Measurements from ENCODE around the gene NUAK1. TPM values are rescaled to one million over a fixed set of nuclear protein-coding genes. Genes with fewer than 3 reads are reported as not detected.

The NUAK1 gene
- total and polyA plus RNA-seq, 2 experiments from 2014 or later: 5.4 to 16.9 TPM

DNA sequence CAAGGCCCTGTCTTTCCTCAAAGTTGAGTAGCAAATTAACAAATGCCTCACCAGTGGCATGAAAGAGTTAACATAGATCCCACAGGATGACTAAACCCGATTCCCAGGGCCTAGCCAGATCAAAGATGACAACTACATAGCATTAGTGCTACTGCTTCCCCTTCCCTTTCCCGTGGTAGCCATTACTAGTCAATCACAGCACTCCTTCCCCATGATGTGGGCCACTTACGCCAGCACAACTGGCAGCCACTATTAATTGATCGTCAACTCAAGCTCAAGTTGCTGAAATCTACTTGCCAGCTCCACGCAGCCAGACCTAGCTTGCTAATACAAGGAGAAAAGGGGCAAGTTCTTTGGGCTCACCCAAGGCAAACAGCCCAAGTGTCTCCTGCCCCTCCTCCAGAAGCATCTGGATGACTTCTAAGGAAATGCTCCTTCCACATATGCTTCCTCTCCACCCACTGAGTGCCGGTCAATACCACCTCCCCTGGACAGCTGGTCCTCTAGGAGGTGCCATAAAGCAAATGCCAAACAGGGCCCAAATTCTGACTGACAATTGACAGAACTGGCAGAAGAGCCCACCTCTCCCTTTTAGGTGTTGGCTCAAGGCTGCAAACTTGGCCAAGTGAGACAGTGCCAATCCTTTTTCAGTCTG is 72.6 kb downstream of the NUAK1 start:
- no peak for ATAC-seq
- no peak overlapping the region for H3K27ac ChIP-seq (ENCODE audit: low read depth)

More for the DNA sequence above, 72.6 kb downstream of the NUAK1 start:
- TF ChIP-seq JUNB (IDR thresholded peaks at IDR 0.05; ENCODE audit: unreplicated experiment) (no peak), NANOG (IDR thresholded peaks at IDR 0.05; ENCODE audit: borderline replicate concordance) (no peak), EZH2 (IDR thresholded peaks at IDR 0.05; ENCODE audit: low read depth, unreplicated experiment) (no peak), CREB1 (CRISPR knock-in tag; IDR thresholded peaks at IDR 0.05; ENCODE audit: low read depth) (no peak), ZNF331 (CRISPR knock-in tag; IDR thresholded peaks at IDR 0.05; ENCODE audit: low read depth) (no peak), ZNF114 (CRISPR knock-in tag; IDR thresholded peaks at IDR 0.05) (no peak), STAT1 (IDR thresholded peaks at IDR 0.05; ENCODE audit: unreplicated experiment) (no peak), EZH2phosphoT487 (IDR thresholded peaks at IDR 0.05; ENCODE audit: unreplicated experiment) (no peak), POLR2AphosphoS5 (IDR thresholded peaks at IDR 0.05; ENCODE audit: low read depth) (no peak)
- TF ChIP-seq, protein P1, sequence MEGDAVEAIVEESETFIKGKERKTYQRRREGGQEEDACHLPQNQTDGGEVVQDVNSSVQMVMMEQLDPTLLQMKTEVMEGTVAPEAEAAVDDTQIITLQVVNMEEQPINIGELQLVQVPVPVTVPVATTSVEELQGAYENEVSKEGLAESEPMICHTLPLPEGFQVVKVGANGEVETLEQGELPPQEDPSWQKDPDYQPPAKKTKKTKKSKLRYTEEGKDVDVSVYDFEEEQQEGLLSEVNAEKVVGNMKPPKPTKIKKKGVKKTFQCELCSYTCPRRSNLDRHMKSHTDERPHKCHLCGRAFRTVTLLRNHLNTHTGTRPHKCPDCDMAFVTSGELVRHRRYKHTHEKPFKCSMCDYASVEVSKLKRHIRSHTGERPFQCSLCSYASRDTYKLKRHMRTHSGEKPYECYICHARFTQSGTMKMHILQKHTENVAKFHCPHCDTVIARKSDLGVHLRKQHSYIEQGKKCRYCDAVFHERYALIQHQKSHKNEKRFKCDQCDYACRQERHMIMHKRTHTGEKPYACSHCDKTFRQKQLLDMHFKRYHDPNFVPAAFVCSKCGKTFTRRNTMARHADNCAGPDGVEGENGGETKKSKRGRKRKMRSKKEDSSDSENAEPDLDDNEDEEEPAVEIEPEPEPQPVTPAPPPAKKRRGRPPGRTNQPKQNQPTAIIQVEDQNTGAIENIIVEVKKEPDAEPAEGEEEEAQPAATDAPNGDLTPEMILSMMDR (conservative IDR thresholded peaks at IDR 0.05; ENCODE audit: low read depth in 2 of 2): no peak
- TF ChIP-seq, protein P2, sequence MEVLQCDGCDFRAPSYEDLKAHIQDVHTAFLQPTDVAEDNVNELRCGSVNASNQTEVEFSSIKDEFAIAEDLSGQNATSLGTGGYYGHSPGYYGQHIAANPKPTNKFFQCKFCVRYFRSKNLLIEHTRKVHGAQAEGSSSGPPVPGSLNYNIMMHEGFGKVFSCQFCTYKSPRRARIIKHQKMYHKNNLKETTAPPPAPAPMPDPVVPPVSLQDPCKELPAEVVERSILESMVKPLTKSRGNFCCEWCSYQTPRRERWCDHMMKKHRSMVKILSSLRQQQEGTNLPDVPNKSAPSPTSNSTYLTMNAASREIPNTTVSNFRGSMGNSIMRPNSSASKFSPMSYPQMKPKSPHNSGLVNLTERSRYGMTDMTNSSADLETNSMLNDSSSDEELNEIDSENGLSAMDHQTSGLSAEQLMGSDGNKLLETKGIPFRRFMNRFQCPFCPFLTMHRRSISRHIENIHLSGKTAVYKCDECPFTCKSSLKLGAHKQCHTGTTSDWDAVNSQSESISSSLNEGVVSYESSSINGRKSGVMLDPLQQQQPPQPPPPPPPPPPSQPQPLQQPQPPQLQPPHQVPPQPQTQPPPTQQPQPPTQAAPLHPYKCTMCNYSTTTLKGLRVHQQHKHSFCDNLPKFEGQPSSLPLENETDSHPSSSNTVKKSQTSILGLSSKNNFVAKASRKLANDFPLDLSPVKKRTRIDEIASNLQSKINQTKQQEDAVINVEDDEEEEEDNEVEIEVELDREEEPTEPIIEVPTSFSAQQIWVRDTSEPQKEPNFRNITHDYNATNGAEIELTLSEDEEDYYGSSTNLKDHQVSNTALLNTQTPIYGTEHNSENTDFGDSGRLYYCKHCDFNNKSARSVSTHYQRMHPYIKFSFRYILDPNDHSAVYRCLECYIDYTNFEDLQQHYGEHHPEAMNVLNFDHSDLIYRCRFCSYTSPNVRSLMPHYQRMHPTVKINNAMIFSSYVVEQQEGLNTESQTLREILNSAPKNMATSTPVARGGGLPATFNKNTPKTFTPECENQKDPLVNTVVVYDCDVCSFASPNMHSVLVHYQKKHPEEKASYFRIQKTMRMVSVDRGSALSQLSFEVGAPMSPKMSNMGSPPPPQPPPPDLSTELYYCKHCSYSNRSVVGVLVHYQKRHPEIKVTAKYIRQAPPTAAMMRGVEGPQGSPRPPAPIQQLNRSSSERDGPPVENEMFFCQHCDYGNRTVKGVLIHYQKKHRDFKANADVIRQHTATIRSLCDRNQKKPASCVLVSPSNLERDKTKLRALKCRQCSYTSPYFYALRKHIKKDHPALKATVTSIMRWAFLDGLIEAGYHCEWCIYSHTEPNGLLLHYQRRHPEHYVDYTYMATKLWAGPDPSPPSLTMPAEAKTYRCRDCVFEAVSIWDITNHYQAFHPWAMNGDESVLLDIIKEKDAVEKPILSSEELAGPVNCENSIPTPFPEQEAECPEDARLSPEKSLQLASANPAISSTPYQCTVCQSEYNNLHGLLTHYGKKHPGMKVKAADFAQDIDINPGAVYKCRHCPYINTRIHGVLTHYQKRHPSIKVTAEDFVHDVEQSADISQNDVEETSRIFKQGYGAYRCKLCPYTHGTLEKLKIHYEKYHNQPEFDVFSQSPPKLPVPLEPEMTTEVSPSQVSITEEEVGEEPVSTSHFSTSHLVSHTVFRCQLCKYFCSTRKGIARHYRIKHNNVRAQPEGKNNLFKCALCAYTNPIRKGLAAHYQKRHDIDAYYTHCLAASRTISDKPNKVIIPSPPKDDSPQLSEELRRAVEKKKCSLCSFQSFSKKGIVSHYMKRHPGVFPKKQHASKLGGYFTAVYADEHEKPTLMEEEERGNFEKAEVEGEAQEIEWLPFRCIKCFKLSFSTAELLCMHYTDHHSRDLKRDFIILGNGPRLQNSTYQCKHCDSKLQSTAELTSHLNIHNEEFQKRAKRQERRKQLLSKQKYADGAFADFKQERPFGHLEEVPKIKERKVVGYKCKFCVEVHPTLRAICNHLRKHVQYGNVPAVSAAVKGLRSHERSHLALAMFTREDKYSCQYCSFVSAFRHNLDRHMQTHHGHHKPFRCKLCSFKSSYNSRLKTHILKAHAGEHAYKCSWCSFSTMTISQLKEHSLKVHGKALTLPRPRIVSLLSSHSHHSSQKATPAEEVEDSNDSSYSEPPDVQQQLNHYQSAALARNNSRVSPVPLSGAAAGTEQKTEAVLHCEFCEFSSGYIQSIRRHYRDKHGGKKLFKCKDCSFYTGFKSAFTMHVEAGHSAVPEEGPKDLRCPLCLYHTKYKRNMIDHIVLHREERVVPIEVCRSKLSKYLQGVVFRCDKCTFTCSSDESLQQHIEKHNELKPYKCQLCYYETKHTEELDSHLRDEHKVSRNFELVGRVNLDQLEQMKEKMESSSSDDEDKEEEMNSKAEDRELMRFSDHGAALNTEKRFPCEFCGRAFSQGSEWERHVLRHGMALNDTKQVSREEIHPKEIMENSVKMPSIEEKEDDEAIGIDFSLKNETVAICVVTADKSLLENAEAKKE (CRISPR knock-in tag; IDR thresholded peaks at IDR 0.05): no peak
- TF ChIP-seq, protein P3, sequence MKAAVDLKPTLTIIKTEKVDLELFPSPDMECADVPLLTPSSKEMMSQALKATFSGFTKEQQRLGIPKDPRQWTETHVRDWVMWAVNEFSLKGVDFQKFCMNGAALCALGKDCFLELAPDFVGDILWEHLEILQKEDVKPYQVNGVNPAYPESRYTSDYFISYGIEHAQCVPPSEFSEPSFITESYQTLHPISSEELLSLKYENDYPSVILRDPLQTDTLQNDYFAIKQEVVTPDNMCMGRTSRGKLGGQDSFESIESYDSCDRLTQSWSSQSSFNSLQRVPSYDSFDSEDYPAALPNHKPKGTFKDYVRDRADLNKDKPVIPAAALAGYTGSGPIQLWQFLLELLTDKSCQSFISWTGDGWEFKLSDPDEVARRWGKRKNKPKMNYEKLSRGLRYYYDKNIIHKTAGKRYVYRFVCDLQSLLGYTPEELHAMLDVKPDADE (IDR thresholded peaks at IDR 0.05): no peak
- TF ChIP-seq, protein P4, sequence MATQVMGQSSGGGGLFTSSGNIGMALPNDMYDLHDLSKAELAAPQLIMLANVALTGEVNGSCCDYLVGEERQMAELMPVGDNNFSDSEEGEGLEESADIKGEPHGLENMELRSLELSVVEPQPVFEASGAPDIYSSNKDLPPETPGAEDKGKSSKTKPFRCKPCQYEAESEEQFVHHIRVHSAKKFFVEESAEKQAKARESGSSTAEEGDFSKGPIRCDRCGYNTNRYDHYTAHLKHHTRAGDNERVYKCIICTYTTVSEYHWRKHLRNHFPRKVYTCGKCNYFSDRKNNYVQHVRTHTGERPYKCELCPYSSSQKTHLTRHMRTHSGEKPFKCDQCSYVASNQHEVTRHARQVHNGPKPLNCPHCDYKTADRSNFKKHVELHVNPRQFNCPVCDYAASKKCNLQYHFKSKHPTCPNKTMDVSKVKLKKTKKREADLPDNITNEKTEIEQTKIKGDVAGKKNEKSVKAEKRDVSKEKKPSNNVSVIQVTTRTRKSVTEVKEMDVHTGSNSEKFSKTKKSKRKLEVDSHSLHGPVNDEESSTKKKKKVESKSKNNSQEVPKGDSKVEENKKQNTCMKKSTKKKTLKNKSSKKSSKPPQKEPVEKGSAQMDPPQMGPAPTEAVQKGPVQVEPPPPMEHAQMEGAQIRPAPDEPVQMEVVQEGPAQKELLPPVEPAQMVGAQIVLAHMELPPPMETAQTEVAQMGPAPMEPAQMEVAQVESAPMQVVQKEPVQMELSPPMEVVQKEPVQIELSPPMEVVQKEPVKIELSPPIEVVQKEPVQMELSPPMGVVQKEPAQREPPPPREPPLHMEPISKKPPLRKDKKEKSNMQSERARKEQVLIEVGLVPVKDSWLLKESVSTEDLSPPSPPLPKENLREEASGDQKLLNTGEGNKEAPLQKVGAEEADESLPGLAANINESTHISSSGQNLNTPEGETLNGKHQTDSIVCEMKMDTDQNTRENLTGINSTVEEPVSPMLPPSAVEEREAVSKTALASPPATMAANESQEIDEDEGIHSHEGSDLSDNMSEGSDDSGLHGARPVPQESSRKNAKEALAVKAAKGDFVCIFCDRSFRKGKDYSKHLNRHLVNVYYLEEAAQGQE (IDR thresholded peaks at IDR 0.05; ENCODE audit: unreplicated experiment): no peak
- Mint-ChIP-seq H3K27me3 (ENCODE audit: insufficient read depth, low read depth, poor library complexity) (no peaks in the 10 kb centered on the region), H3K4me3 (no peak overlapping the region), H3K4me1 (peaks cover 19% of the 10 kb centered on the region), H3K9me3 (no peaks in the 10 kb centered on the region), H3K36me3 (ENCODE audit: low read depth) (peaks cover 34% of the 10 kb centered on the region), H3K27ac (no peak overlapping the region)
- Histone ChIP-seq H3K27me3 (ENCODE audit: insufficient read depth) (no peaks in the 10 kb centered on the region), H3K9me2 (ENCODE audit: insufficient read depth) (peaks cover 4% of the 10 kb centered on the region; the same call in 1 of the 2 replicates), H3F3A (replicated peaks; ENCODE audit: low read depth) (no peaks in the 10 kb centered on the region), H3K36me3 (ENCODE audit: insufficient read depth) (peaks cover 4% of the 10 kb centered on the region; the same call in 1 of the 2 replicates), H4K20me1 (replicated peaks; ENCODE audit: insufficient read depth) (no peaks in the 10 kb centered on the region), H3K4me2 (no peak overlapping the region), H3K79me2 (replicated peaks; ENCODE audit: insufficient read depth) (no peaks in the 10 kb centered on the region), H3K4me3 (no peak overlapping the region), H2AFZ (no peak overlapping the region), H3K4me1 (ENCODE audit: insufficient read depth) (peaks cover 20% of the 10 kb centered on the region)
- no peak for DNase-seq (ENCODE audit: low spot score)

Measured in GM23338 (cell line).